Fibroblast of skin of right biceps (primary cell): ENCODE measurements around the gene PPIA.
"Not testable (repeated sequence)": the region's sequence is repeated elsewhere in the genome, so short reads cannot be mapped to it uniquely, and the experiment has no call there.

Source experiments
- DNase-seq: peaks from one replicate; pipeline ENCODE4 v3.0.0-alpha.2; 2013

Gene PPIA

DNA sequence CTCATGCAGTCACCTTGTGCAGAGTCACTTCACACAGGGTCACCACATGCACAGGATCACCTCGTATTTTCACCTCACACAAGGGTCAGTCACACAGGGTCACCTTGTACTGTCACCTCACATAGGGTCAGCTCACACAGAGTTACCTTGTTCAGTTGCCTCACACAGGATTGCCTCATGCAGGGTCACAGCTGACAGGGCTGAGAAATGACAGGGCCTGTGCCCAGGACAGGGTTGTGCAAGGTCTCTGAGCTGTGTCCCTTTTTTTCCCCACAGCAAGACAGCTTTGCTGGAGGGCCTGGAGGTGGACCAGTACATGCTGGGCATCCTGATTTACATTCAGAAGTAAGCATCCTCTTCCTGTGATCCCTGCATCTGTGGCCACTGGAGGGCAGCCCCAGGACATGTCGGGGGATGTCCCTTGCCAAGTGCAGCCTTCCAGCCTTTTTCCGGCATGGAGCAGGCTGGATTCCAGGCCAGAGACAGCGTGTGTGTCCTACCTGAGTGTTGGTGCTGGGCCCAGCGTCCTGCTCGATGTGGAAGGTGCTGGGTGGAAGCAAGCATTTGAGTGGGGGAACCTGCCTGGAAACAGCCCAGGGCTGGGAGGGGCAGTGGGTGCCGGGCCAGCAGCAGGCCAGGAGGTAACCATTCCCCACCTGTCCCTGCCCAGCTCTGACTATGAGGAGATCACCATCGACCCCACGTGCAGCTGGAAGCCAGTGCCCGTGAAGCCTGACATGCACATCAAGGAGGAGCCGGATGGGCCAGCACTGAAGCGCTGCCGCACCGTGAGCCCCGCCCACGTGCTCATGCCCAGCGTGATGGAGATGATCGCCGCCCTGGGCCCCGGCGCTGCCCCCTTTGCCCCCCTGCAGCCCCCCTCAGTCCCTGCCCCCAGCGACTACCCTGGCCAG, 31.6 kb upstream of the PPIA start:
- DNase-seq = no peak

DNA sequence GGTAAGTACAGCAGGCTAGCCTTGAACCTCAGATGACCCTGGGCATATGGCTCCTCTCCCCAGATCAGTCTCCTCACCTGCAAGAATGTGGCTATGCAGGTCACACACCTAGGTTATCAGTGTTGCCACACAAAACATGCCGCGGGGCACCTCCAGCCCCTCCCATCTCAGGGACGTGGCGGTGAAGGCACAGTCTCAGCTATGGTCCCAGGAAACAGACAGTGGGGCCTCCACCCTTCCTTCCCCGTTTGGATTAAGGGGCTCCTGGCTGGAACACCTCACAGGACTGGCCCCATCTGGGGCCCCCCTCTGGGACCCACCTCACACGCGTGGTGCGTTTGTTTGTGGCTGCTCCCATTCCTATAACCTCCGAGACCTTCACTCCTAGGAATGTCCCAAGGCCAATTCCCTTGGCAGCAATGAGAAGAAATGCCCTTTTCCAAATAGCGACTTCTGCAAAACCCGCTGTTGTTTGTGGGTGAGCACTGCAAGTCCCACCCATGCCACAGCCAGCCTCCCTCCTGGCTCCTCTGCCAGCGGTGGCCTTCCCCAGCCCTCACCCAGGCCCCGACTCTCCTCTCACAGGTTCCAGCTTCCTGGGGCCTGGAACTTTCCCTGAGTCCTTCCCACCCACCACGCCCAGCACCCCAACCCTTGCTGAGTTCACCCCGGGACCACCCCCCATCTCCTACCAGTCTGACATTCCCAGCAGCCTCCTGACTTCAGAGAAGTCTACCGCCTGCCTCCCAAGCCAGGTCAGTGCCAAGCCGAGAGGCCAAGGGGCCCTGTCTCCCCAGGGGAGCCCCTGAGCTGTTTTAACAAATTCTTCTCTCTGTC, 30.7 kb upstream of the PPIA start:
- DNase-seq = no peak

DNA sequence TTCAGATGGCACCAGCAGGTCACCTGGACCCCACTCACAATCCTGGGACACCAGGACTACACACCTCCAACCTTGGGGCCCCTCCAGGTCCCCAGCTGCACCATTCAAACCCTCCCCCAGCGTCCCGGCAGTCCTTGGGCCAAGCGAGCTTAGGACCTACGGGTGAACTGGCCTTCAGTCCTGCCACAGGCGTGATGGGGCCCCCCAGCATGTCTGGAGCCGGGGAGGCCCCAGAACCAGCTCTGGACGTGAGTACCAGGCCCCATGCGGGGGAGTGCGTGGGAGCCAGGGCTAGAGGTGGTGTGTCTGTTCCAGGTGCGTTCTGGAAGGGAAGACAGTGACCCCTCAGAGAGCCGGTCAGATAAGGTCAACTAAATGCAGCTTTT, 30.1 kb upstream of the PPIA start:
- DNase-seq = no peak

DNA sequence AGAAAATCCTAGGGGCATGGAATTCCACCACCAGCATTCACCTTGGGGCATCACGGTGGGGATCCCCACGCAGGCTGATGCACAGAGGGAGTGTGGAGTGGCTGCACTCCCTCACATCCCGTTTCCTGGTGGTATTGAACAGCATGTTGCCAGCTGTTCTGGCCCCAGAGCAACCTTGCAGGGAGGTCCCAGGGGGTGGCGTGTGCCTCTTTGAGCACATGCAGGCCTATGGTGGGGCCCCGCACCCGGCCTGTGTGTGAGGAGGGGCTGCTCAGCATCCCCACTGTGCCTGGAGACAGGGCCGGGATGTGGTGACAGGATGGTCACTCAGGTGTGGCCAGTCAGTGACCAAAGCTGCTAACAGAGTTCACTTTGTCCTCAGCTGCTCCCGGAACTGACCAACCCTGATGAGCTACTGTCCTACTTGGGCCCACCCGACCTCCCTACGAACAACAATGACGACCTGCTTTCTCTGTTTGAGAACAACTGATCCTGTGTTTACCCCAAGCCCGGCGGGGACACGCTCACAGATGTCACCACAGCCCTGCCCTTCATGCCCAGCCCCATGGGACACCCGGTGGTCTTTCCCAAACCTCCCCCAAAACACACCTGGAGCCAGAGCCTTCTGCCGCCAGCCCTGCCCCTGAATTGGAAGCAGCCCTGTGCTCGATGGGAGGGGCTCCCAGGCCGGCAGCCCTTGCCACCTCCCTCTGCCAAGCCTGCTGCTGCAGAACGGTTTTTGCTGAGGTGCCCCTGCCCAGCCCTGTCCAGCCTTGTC, 29.2 kb upstream of the PPIA start:
- no peak for DNase-seq

DNA sequence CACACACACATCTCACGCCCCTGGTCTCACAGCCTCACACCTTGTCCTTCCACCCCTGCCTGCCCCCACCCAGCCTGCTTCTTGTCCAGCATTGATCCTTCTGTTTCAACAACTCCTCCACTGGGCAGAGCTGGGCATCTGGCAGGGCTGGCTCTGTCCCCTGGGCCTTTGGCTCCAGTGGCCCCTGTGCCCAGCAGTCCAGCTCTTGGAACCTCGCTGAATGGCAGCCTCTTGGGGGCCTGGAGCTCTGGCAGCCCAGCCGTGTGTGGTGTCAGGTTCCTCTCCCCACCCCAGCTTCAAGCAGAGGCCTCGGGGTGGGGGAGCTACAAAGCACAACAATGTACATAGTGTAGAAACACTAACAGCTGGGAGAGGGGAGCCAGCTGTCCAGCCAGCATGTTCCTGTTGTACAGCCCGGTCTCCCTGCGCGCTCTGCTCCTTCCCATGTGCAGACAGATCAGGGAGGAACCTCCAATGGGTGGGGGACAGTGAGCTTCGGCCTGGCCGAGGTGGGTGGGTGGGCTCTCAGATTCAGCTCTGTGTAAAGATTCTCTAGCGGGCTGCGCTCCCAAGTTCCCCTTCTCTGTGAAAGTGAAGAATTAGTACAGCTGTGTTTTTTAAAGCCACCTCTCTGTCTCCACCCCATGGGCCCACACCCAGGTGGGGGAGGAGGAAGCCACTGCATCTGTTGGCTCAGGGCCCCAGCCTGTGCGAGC, 28.4 kb upstream of the PPIA start:
- peak; percentile 42 for DNase-seq

DNA sequence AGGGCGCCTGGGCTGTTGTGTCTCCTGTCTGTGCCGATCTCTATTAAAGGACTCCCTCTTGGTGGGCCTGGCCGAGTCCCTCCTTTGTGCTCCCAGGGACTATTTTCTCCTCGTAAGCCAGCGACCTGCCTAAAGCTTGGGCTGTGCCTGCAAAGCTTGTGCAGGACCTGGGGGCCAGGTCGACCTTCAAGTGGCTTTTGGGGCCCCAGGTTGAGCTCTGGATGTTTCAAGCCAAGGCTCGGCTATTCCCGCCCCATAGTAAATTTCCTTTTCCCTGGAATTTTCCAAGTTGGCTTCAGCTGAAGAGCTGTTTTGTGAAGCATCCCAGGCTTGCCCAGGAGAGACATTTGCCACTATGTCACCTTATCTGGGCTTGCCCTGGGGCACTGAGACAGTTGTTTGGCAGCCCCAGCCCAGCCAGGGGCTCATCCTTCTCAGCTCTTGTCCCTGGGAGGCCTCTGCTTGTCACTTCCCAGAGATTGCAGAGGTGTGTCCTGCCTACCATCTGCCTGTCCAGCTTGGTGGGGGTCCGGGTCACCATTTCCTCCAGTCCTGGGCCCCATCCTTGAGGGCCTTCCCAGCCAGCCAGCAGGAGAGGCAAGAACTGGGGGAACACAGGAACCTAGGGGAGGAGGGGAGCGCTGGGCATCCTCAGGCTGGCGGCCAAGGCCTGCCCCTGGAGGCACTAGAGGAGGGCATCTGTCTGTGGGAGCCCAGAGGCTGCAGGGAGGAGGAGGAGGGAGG, 27.7 kb upstream of the PPIA start:
- no peak for DNase-seq

DNA sequence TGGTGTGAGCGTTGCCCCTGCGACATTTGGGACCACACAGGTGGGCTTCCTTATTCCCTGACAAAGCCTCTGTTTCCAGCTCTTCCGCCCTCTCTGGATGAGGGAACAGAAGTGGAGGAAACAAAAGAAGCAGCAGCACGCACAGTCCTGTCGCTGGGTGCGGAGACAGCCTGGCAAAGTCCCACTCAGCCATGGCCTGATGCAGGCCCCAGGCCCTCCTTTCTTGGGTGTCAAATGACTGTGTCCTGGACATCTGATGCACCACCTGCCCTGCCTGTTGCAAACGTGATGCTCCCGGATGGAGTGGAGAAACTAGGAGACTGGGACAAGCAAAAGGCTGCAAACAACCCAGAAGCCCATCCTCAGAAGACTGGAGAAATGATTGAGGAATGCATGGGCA, 27.1 kb upstream of the PPIA start:
- no peak for DNase-seq

DNA sequence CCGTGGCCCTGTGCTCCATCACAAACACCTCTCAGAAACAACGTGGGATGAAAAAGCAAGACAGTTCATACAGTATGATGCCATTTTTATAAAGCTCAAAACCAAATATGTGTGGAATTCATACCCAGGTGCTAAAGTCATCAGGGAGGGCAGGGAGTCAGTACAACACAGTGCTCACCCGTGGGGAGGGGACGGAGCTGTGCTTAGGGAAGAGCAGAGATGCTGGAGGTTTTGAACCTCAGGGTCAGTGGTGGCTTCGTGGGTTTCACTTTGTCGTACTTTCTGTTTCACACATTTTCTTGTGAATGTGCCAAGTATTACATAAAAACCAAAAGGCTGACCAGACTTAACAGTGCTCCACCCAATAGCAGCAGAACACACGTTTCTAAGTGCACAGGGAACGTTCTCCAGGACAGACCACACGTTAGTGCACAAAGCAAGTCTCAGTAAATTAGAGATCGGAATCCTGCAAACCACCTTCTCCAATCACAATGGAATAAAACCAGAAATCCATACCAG, 26.6 kb upstream of the PPIA start:
- DNase-seq = peak; percentile 70

GRCh38 chr7:44771358-44771757, 25.1 kb upstream of the PPIA start:
- DNase-seq = no peak

DNA sequence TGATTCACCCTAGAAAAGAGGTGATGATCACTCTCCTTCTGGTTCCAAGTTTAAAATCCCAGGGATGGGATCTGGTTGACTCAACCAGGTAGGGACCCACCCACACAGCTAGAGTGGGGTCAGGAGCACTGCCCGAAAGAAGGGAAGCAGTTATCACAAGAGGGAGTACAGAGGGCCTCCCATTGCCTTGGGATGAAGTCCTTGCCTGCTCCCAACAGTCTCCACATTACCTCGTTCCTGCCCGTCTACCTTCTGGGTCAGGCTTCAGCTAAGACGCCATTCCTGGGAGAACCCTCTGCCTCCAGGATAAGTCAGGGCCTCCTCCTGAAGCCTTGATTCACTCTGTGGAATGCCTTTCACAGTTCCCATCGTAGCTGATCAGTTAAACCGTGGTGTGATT, 24.0 kb upstream of the PPIA start:
- no peak for DNase-seq

DNA sequence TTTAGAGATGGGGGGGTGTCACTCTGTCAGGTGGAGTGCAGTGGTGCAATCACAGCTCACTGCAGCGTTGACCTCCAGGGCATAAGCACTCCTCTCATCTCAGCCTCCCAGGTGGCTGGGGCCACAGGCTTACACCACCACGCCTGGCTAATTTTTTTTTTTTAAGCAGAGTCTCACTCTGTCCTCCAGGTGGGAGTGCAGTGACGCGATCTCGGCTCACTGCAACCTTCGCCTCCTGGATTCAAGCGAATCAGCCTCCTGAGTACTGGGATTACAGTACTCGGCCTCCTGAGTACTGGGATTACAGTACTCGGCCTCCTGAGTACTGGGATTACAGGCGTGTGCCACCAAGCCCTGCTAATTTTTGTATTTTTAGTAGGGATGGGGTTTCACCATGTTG, 23.6 kb upstream of the PPIA start:
- no peak for DNase-seq

GRCh38 chr7:44774486-44774885, 22.0 kb upstream of the PPIA start:
- DNase-seq = not testable (repeated sequence)

DNA sequence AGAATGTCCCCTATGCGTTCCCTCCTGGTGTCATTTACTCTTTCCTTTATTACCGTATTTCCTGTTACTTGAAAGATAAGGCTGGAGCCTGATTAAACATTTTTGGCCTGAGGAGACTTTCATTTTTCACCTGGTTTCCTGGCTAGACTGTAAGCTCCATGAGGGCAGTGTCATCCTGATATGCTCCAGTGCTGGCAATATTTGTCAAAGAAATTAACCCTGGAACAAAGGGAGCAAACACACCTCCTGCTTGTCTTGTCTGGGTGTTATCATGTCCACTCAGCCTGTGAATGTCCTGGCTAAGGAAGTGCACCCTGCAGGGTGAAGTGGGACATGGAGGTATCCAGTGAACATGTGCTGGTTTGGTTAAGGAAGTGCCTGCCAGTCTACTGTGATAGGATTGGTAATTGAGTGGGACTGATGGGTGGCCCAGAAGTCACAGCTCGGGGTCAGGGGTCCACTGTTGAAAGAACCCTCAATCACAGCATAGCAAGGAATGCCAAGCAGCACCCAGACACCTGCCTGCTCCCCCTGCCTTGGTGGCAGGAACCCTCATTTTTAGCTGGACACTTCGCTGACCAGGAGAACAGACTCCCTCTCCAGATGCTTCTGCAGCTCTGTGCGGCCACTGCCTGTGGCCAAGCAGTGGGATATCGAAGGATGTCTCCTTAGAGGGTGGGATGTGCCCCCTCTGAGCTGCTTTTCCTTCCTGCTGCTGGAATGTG, 20.9 kb upstream of the PPIA start:
- DNase-seq = no peak

DNA sequence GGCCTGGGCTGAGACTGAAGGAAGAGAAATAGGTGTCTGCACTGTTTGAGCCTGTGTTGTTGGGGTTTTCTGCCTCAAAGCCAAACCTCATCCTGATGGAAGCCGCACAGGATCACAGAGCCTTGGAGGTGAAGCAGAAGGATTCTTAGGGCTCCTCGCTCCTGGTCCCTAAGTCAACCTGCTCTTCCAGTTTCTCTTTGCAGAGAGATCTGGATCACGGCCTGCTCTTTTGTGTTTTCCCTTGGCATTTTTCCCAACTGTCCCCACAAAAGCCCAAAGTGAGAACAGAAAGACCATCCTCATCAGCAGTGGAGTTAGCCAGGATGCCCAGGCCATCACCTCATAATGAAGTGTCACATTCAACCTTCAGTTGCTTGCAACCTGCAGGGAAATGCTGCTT, 20.3 kb upstream of the PPIA start:
- no peak for DNase-seq

GRCh38 chr7:44782460-44782859, 14.0 kb upstream of the PPIA start:
- no peak for DNase-seq

- no peak for DNase-seq
These were observed 13.1 kb upstream of the PPIA start for GRCh38 chr7:44783407-44783806.

DNA sequence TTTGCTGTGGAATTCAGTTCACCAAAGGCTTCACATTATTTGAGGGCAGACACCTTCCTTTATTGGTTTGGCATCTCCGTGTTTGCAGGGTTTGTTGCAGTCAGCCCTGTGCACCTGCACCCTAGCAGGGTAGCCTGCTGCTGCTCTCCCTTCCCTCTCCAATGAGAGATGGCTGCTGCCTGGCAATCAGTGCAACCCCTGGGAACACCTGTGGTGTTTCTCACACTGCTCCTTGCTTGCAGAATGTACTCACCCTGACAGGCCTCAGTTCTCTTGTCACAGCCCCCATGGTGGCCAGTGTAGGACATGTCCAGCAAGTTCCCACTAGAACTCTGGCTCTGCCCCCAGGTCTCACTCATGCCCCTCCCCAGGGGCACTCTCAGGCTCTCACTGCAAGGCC, 12.1 kb upstream of the PPIA start:
- no peak for DNase-seq

DNA sequence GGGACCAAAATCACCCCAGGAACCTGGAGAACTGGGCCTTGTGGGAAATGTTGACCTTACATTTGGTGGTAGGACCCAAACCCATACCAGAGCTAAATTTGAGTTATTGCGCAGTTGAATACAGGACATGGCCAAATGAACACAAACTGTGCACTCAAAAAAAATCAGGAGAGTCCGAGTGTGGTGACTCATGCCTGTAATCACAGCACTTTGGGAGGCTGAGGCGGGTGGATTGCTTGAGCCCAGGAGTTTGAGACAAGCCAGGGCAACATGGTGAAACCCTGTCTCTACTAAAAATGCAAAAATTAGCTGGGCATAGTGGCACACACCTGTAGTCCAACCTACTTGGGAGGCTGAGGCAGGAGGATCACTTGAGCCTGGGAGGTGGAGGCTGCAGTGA, 11.3 kb upstream of the PPIA start:
- DNase-seq = not testable (repeated sequence)

DNA sequence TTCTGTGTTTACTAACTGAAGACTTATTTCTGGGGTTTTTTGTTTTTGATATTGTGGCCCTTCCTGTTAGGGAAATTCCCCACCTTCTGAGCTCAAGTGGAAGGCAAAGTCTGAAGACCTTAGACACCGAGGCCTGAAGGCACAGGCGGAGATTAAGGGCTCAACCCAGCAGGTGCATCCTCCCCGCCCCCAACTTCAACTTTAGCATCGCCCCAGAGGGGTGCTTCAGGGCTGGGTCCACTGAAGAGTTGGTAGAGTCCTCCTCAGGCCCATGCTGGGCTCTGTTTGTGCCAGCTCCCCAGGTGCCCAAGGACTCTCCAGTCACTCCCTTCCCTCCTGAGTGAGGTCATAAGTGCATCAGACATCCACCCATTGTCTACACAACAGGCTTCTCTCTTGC, 9.4 kb upstream of the PPIA start:
- DNase-seq = no peak

DNA sequence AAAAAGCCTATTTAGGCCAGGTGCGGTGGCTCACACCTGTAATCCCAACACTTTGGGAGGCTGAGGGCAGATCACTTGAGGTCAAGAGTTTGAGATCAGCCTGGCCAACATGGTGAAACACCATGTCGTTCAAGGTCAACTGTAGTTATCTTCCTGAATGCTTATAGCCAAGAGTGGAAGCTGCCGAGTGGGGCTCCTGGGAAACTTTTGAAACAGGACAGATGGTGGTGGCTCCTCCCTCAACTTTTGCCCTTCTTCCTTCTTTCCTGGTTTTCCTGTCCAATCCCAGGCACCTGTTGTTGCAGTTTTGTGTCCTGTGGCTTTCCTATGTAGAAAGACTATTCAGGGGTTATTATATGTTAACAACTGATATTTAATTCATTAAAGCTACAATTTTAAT, 8.7 kb upstream of the PPIA start:
- no peak for DNase-seq

GRCh38 chr7:44789990-44790389, 6.5 kb upstream of the PPIA start:
- DNase-seq = no peak
